Measurements from ENCODE around the gene ABL2. TPM values are rescaled to one million over a fixed set of nuclear protein-coding genes. Genes with fewer than 3 reads are reported as not detected.

The ABL2 gene
- total and polyA plus RNA-seq, 9 of the 15 experiments (the other 6 are each of a cell fraction or from before 2014, with no cell fraction given), result 1.4 to 15.0 (median 8.6) TPM

DNA sequence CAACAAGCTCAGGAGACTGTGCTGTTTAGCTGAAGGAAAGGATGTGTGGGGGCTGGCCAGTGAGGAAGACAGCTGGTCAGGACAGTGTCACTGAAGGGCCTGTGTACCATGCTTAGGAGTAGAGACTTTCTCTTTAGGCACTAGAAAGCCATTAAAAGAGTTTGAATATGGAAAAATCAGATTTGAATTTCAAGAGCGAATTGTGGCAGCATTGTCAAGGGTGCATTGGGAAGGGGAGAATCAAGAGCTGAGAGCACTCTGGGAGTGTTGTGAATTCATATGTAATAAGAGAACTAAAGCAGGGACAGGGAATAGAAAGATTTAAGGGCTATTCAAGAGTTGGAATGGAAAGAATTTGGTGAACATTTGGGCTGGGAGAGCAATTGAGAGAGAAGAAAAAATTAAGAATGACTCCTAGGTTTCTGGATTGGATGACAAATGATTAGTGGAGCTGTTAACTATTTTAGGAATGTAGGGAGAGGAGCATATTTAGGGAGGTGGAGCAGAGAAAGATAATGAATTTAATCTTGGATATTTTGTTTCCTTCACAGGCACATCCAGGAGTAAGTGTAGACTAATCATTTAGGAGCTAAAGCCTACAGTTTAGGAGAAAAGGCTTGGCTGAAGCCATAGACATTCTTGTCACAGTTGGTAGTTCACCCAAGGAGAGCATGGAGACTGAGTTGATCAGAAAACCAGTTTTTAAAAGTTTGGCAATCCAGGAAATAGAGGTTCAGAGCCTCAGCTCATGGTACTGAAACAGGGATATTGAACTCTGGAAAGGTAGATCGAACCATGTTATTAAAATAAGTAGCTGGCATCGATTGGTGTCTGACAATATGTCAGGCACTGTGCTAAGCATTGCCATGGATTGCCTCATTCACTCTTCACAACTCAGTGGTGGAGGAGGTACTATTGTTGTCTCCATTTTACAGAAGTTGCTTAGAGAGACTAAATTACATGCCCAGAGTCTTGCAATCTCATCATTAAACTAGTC, 170.7 kb downstream of the ABL2 start (continued):
- TF ChIP-seq, protein P1, sequence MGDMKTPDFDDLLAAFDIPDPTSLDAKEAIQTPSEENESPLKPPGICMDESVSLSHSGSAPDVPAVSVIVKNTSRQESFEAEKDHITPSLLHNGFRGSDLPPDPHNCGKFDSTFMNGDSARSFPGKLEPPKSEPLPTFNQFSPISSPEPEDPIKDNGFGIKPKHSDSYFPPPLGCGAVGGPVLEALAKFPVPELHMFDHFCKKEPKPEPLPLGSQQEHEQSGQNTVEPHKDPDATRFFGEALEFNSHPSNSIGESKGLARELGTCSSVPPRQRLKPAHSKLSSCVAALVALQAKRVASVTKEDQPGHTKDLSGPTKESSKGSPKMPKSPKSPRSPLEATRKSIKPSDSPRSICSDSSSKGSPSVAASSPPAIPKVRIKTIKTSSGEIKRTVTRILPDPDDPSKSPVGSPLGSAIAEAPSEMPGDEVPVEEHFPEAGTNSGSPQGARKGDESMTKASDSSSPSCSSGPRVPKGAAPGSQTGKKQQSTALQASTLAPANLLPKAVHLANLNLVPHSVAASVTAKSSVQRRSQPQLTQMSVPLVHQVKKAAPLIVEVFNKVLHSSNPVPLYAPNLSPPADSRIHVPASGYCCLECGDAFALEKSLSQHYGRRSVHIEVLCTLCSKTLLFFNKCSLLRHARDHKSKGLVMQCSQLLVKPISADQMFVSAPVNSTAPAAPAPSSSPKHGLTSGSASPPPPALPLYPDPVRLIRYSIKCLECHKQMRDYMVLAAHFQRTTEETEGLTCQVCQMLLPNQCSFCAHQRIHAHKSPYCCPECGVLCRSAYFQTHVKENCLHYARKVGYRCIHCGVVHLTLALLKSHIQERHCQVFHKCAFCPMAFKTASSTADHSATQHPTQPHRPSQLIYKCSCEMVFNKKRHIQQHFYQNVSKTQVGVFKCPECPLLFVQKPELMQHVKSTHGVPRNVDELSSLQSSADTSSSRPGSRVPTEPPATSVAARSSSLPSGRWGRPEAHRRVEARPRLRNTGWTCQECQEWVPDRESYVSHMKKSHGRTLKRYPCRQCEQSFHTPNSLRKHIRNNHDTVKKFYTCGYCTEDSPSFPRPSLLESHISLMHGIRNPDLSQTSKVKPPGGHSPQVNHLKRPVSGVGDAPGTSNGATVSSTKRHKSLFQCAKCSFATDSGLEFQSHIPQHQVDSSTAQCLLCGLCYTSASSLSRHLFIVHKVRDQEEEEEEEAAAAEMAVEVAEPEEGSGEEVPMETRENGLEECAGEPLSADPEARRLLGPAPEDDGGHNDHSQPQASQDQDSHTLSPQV (IDR thresholded peaks at IDR 0.05), result peak; percentile 77
- TF ChIP-seq FOXA1 (IDR thresholded peaks at IDR 0.05; ENCODE audit: borderline replicate concordance) (no peak), ZNF175 (CRISPR knock-in tag; IDR thresholded peaks at IDR 0.05; ENCODE audit: low read depth) (peak; percentile 94), ZNF79 (CRISPR knock-in tag; IDR thresholded peaks at IDR 0.05; ENCODE audit: low read depth) (0 out of 2 replicates have a peak, but pooled peaks have one; percentile 65), ZNF707 (CRISPR knock-in tag; conservative IDR thresholded peaks at IDR 0.05) (no peak), SREBF1 (IDR thresholded peaks at IDR 0.05; ENCODE audit: borderline replicate concordance, low read depth, low read length) (no peak)
- TF ChIP-seq, protein P2, sequence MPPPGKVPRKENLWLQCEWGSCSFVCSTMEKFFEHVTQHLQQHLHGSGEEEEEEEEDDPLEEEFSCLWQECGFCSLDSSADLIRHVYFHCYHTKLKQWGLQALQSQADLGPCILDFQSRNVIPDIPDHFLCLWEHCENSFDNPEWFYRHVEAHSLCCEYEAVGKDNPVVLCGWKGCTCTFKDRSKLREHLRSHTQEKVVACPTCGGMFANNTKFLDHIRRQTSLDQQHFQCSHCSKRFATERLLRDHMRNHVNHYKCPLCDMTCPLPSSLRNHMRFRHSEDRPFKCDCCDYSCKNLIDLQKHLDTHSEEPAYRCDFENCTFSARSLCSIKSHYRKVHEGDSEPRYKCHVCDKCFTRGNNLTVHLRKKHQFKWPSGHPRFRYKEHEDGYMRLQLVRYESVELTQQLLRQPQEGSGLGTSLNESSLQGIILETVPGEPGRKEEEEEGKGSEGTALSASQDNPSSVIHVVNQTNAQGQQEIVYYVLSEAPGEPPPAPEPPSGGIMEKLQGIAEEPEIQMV (tag; conservative IDR thresholded peaks at IDR 0.05; ENCODE audit: low read depth), result peak; percentile 76
- TF ChIP-seq, protein P3, sequence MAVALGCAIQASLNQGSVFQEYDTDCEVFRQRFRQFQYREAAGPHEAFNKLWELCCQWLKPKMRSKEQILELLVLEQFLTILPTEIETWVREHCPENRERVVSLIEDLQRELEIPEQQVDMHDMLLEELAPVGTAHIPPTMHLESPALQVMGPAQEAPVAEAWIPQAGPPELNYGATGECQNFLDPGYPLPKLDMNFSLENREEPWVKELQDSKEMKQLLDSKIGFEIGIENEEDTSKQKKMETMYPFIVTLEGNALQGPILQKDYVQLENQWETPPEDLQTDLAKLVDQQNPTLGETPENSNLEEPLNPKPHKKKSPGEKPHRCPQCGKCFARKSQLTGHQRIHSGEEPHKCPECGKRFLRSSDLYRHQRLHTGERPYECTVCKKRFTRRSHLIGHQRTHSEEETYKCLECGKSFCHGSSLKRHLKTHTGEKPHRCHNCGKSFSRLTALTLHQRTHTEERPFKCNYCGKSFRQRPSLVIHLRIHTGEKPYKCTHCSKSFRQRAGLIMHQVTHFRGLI (CRISPR knock-in tag; IDR thresholded peaks at IDR 0.05), result peak; percentile 60; the same call in 1 of the 2 replicates
- TF ChIP-seq, protein P4, sequence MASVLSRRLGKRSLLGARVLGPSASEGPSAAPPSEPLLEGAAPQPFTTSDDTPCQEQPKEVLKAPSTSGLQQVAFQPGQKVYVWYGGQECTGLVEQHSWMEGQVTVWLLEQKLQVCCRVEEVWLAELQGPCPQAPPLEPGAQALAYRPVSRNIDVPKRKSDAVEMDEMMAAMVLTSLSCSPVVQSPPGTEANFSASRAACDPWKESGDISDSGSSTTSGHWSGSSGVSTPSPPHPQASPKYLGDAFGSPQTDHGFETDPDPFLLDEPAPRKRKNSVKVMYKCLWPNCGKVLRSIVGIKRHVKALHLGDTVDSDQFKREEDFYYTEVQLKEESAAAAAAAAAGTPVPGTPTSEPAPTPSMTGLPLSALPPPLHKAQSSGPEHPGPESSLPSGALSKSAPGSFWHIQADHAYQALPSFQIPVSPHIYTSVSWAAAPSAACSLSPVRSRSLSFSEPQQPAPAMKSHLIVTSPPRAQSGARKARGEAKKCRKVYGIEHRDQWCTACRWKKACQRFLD (CRISPR knock-in tag; IDR thresholded peaks at IDR 0.05), result peak; percentile 46; the same call in 1 of the 2 replicates
- TF ChIP-seq, protein P5, sequence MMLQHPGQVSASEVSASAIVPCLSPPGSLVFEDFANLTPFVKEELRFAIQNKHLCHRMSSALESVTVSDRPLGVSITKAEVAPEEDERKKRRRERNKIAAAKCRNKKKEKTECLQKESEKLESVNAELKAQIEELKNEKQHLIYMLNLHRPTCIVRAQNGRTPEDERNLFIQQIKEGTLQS (IDR thresholded peaks at IDR 0.05), result peak; percentile 62
- TF ChIP-seq, protein P5 (CRISPR knock-in tag; conservative IDR thresholded peaks at IDR 0.05), result no peak
- TF ChIP-seq, protein P6, sequence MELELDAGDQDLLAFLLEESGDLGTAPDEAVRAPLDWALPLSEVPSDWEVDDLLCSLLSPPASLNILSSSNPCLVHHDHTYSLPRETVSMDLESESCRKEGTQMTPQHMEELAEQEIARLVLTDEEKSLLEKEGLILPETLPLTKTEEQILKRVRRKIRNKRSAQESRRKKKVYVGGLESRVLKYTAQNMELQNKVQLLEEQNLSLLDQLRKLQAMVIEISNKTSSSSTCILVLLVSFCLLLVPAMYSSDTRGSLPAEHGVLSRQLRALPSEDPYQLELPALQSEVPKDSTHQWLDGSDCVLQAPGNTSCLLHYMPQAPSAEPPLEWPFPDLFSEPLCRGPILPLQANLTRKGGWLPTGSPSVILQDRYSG (tag; conservative IDR thresholded peaks at IDR 0.05; ENCODE audit: low read depth), result 0 out of 2 replicates have a peak, but pooled peaks have one; percentile 14
